ENCODE measurements around the gene PAOX. TPM values are rescaled to one million over a fixed set of nuclear protein-coding genes. Genes with fewer than 3 reads are reported as not detected.

The PAOX gene
- total RNA-seq, 4 donors from 2014 or later = 3.5 to 11.0 (median 9.9) TPM

DNA sequence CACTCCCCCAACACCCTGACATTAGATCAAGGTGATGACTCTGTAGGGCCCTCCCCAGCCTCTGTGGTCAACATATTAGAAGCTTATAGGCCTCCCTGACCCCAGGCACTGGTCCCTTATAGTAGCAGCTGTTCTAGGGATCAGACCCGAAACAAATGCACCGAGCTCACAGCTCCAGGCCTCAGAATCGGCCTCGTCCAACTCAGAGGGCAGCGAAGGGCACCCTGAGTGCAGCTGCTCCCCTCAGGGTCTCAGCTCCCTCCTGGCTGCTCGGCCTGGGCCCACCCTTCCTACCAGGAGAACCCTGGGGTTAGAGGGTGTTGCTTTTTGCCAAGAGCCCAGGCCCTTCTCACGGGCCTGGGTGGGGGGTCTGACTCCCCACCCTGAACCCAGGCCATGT is 10.9 kb upstream of the PAOX start:
- 89 to 93% methylated on average over 3 to 6 of the region's 7 CpGs for WGBS, 2 donors
- Histone ChIP-seq H3K27me3 (no peaks in the 10 kb centered on the region), H3K9me3 (no peaks in the 10 kb centered on the region), H3K4me3 (replicated peaks in 1 of 3) (no peak overlapping the region), H3K36me3 (peaks cover 40 to 48% of the 10 kb centered on the region in 2 donors), H3K27ac (peak overlapping the region in 1 of 3 donors; percentile 11), H3K4me1 (peaks cover 7 to 23% of the 10 kb centered on the region in 2 donors)
- intact Hi-C loops (cut with DNase I) = no loop called here
- DNase-seq = no peak
- TF ChIP-seq, protein P1, sequence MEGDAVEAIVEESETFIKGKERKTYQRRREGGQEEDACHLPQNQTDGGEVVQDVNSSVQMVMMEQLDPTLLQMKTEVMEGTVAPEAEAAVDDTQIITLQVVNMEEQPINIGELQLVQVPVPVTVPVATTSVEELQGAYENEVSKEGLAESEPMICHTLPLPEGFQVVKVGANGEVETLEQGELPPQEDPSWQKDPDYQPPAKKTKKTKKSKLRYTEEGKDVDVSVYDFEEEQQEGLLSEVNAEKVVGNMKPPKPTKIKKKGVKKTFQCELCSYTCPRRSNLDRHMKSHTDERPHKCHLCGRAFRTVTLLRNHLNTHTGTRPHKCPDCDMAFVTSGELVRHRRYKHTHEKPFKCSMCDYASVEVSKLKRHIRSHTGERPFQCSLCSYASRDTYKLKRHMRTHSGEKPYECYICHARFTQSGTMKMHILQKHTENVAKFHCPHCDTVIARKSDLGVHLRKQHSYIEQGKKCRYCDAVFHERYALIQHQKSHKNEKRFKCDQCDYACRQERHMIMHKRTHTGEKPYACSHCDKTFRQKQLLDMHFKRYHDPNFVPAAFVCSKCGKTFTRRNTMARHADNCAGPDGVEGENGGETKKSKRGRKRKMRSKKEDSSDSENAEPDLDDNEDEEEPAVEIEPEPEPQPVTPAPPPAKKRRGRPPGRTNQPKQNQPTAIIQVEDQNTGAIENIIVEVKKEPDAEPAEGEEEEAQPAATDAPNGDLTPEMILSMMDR (IDR thresholded peaks at IDR 0.05) = no peak
- TF ChIP-seq POLR2A (IDR thresholded peaks at IDR 0.05) = no peak

DNA sequence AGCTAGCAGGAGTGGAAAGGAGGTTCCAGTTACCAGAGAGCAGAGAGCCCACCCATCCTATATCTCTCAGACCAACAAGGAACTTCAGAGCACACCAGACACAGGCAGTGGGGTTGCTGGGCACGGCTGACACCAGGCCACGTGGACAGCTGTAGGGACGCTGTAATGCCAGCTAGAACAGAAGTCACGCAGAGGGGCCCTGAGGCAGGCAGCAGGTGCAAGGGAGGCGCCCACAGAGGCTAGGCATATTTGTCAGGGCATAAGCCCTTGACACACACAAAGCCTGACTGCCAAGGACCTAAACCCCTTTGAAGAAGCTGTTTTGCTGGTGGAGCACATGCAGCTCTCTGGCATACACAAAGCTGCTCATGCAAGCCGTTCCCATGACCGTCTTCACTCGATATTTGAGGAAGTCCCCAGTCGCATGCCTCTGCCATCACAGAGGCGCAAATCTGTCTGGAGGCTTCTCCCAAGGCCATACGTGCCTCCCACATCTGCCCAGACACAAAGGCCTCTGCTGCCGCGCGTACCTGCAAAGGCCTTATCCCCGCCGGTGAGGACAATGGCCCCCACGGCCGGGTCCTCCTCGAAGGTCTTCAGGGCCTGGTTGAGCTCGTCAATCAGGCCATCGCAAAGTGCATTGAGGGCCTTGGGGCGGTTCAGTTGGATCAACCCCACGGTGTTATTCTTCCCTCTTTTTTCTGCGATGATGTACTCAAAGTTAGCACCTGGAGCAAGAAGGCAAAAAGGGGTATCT is 8.9 kb upstream of the PAOX start:
- intact Hi-C loops (cut with DNase I) = no loop called here
- no peaks in the 10 kb centered on the region for H3K9me3 ChIP-seq
- H3K4me1 ChIP-seq = peaks cover 13 to 28% of the 10 kb centered on the region in 2 donors
- DNase-seq = no peak
- no peaks in the 10 kb centered on the region for H3K27me3 ChIP-seq
- TF ChIP-seq, protein P1 (IDR thresholded peaks at IDR 0.05) = no peak
- TF ChIP-seq POLR2A (IDR thresholded peaks at IDR 0.05) = no peak
- H3K4me3 ChIP-seq (replicated peaks in 1 of 3) = no peak overlapping the region
- H3K27ac ChIP-seq = no peak overlapping the region
- peaks cover 27 to 37% of the 10 kb centered on the region in 2 donors for H3K36me3 ChIP-seq
- WGBS, 2 donors = 90 to 93% methylated on average over 12 to 24 of the region's 24 CpGs

DNA sequence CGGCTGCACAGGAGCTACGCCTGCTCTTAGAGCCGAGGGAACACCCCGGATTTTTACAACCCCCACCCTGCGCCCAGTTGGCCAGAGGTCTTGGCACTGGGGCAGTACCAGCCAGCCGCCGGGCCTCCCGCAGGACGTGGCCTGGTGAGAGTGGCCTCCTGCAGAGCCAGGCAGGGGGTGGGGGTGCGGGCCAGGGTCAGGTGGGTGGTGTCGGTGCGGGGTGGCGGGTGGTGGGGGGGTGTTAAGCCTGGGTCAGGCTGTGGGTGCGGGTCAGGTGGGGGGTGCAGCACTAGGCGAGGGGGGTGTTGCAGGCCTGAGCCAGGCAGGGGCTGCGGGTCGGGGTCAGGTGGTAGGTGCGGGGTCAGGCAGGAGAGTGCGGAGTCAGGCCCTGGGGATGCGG is 6.6 kb upstream of the PAOX start:
- Histone ChIP-seq H3K27me3 (no peaks in the 10 kb centered on the region), H3K36me3 (peaks cover 12 to 21% of the 10 kb centered on the region in 2 donors), H3K27ac (peak overlapping the region in 1 of 3 donors; percentile 5), H3K4me3 (replicated peaks in 1 of 3) (peak overlapping the region in 1 of 3 donors; percentile 80), H3K9me3 (no peaks in the 10 kb centered on the region), H3K4me1 (peaks cover 13 to 25% of the 10 kb centered on the region in 2 donors)
- 34% methylated on average over 9 of the region's 20 CpGs; no CpG with 5 or more reads in 1 of the 2 donors for WGBS, 2 donors
- TF ChIP-seq, protein P1 (IDR thresholded peaks at IDR 0.05) = no peak
- TF ChIP-seq POLR2A (IDR thresholded peaks at IDR 0.05) = no peak
- peak; percentile 59 to 72 for DNase-seq
- intact Hi-C loops (cut with DNase I) = no loop called here

GRCh38 chr10:133373174-133374090 is 5.6 kb upstream of the PAOX start, which contains the start of gene ECHS1:
ECHS1 (minus strand) TSS chr10:133373354; CDS start chr10:133373333, 21 bp downstream.
- Histone ChIP-seq H3K27ac (peak within 1 kb of the TSS; percentile 62 to 85 (median 73)), H3K9me3 (no peaks in the 10 kb centered on the region), H3K36me3 (peaks cover 11 to 21% of the 10 kb centered on the region in 2 donors), H3K4me1 (peaks cover 17 to 25% of the 10 kb centered on the region in 2 donors), H3K4me3 (replicated peaks in 1 of 3) (peak within 1 kb of the TSS in 2 of 3 donors; percentile 42 to 80), H3K27me3 (no peaks in the 10 kb centered on the region)
- DNase-seq = peak; percentile 97
- TF ChIP-seq POLR2A (IDR thresholded peaks at IDR 0.05) = peak; percentile 49 to 86
- TF ChIP-seq, protein P1 (IDR thresholded peaks at IDR 0.05) = no peak
- intact Hi-C loops (cut with DNase I) = no loop called here
- WGBS, 2 donors = 1% methylated on average over 38 to 46 of the region's 89 CpGs

Measured in thyroid gland (tissue), 4 donors.